ENCODE results near the gene ADGRV1. TPM values are rescaled to one million over a fixed set of nuclear protein-coding genes. Genes with fewer than 3 reads are reported as not detected.

Gene ADGRV1
- total and polyA plus RNA-seq, 2 donors = 2.2 to 5.1 TPM

- Histone ChIP-seq H3K27ac (ENCODE audit: low read depth in 1 of 2, low read length in 1 of 2) (no peak overlapping the region), H3K27me3 (ENCODE audit: control insufficient read depth in 2 of 2, insufficient read depth in 1 of 2, low read length in 1 of 2) (no peaks in the 10 kb centered on the region), H3K4me1 (ENCODE audit: control insufficient read depth in 2 of 2, insufficient read depth in 2 of 2, low read length in 2 of 2) (no peaks in the 10 kb centered on the region), H3K9me3 (ENCODE audit: control insufficient read depth in 2 of 2, insufficient read depth in 1 of 2, low read length in 1 of 2) (peaks cover 0 to 3% of the 10 kb centered on the region in 2 donors), H3K36me3 (ENCODE audit: control insufficient read depth in 2 of 2, insufficient read depth in 2 of 2, low read length in 1 of 2) (no peaks in the 10 kb centered on the region), H3K4me3 (ENCODE audit: low read length in 2 of 2) (no peak overlapping the region)
- 85% methylated on average over 6 of the region's 6 CpGs for WGBS
- DNase-seq (ENCODE audit: low read depth in 6 of 9, low spot score in 9 of 9) = no peak
These were observed 653.6 kb downstream of the ADGRV1 start for GRCh38 chr5:91211997-91212713.

DNA sequence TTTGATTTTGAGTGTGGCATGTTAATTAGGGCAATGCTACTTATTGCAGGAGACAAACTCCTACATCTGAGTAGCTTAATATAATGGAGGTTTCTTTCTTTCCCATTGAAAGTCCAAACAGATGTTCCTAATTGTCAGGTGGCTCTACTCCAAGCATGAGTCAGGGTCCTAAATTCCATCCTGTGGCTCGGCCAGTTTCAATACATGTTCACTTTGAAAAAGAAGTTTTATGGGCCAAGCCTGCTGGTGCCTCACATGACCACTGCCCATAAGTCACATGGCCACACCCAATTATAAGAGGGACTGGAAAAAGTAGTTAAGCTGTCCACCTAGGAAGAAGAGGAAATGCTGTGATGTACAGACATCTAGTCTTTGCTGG lies 654.1 kb downstream of the ADGRV1 start:
- WGBS = 97% methylated on average over 1 of the region's 1 CpG
- no peak overlapping the region for H3K27ac ChIP-seq (ENCODE audit: low read depth in 1 of 2, low read length in 1 of 2)
- no peaks in the 10 kb centered on the region for H3K27me3 ChIP-seq (ENCODE audit: control insufficient read depth in 2 of 2, insufficient read depth in 1 of 2, low read length in 1 of 2)
- no peaks in the 10 kb centered on the region for H3K4me1 ChIP-seq (ENCODE audit: control insufficient read depth in 2 of 2, insufficient read depth in 2 of 2, low read length in 2 of 2)
- H3K4me3 ChIP-seq (ENCODE audit: low read length in 2 of 2) = no peak overlapping the region
- H3K9me3 ChIP-seq (ENCODE audit: control insufficient read depth in 2 of 2, insufficient read depth in 1 of 2, low read length in 1 of 2) = peaks cover 0 to 3% of the 10 kb centered on the region in 2 donors
- no peak for DNase-seq (ENCODE audit: low read depth in 6 of 9, low spot score in 9 of 9)
- no peaks in the 10 kb centered on the region for H3K36me3 ChIP-seq (ENCODE audit: control insufficient read depth in 2 of 2, insufficient read depth in 2 of 2, low read length in 1 of 2)

Other genes with a start within 250 kb of the ADGRV1 start
- 54.6 TPM for gene CETN3, start 149.0 kb upstream of the ADGRV1 start, total RNA-seq
- 35.3 TPM for gene CETN3, start 149.0 kb upstream of the ADGRV1 start, polyA plus RNA-seq
- 3.0 TPM for gene MBLAC2, start 84.0 kb upstream of the ADGRV1 start, total RNA-seq
- 4.8 TPM for gene MBLAC2, start 84.0 kb upstream of the ADGRV1 start, polyA plus RNA-seq
- 3.3 TPM for gene POLR3G, start 83.9 kb upstream of the ADGRV1 start, total RNA-seq
- gene POLR3G, start 83.9 kb upstream of the ADGRV1 start, polyA plus RNA-seq = 1.7 TPM
- 12.5 TPM for gene LYSMD3, start 29.2 kb upstream of the ADGRV1 start, total RNA-seq
- 13.5 TPM for gene LYSMD3, start 29.2 kb upstream of the ADGRV1 start, polyA plus RNA-seq